Measurements from ENCODE around the gene ACADVL. TPM values are rescaled to one million over a fixed set of nuclear protein-coding genes. Genes with fewer than 3 reads are reported as not detected.

Gene ACADVL
- total RNA-seq, 6 experiments from 2014 or later, result 640 to 1,849 (median 1,071) TPM

- Histone ChIP-seq H3K27me3 (no peaks in the 10 kb centered on the region), H3K36me3 (peaks cover 3 to 16% (median 8%) of the 10 kb centered on the region in 4 donors), H3K27ac (peak overlapping the region; percentile 44 to 82 (median 75)), H3K9me3 (no peaks in the 10 kb centered on the region), H3K4me3 (peak overlapping the region; percentile 94 to 96 (median 94)), H3K4me1 (peaks cover 0 to 34% (median 11%) of the 10 kb centered on the region in 4 donors)
- WGBS (ENCODE audit: insufficient coverage, low coverage, low lambda C conversion rate, missing lambda C conversion rate), result 0% methylated on average over 19 of the region's 73 CpGs
- ATAC-seq (peak; percentile 10 to 17 (median 14)), DNase-seq (peak; percentile 89 to 92 (median 89))
- intact Hi-C loops (cut with DNase I), result no loop called here
- TF ChIP-seq POLR2A (IDR thresholded peaks at IDR 0.05) (no peak), CTCF (IDR thresholded peaks at IDR 0.05) (no peak)
These were observed 18.2 kb downstream of the ACADVL start for GRCh38 chr17:7237761-7238419.

GRCh38 chr17:7238420-7239090, 18.8 kb downstream of the ACADVL start:
- Histone ChIP-seq H3K9me3 (no peaks in the 10 kb centered on the region), H3K4me1 (peaks cover 0 to 31% (median 11%) of the 10 kb centered on the region in 4 donors), H3K36me3 (peaks cover 3 to 16% (median 8%) of the 10 kb centered on the region in 4 donors), H3K27ac (peak overlapping the region; percentile 75 to 93 (median 82)), H3K4me3 (peak overlapping the region; percentile 94 to 96 (median 94)), H3K27me3 (no peaks in the 10 kb centered on the region)
- DNase-seq (peak in 1 of 3 donors; percentile 47), ATAC-seq (no peak)
- TF ChIP-seq POLR2A (IDR thresholded peaks at IDR 0.05) (no peak), CTCF (IDR thresholded peaks at IDR 0.05) (no peak)
- intact Hi-C loops (cut with DNase I), result no loop called here
- WGBS (ENCODE audit: insufficient coverage, low coverage, low lambda C conversion rate, missing lambda C conversion rate), result under 1% methylated on average over 38 of the region's 39 CpGs

GRCh38 chr17:7239091-7240027, 19.6 kb downstream of the ACADVL start, which contains the start of gene PHF23:
TSS of gene PHF23 (minus strand) at chr17:7239457. CDS start at chr17:7239279, 178 bp downstream.
- 1% methylated on average over 40 of the region's 72 CpGs for WGBS (ENCODE audit: insufficient coverage, low coverage, low lambda C conversion rate, missing lambda C conversion rate)
- peak; percentile 99 to 100 (median 100) for DNase-seq
- H3K4me1 ChIP-seq, result peaks cover 0 to 32% (median 11%) of the 10 kb centered on the region in 4 donors
- intact Hi-C loops (cut with DNase I), result no loop called here
- H3K27me3 ChIP-seq, result no peaks in the 10 kb centered on the region
- peak within 1 kb of the TSS; percentile 75 to 99 (median 93) for H3K27ac ChIP-seq
- peak within 1 kb of the TSS; percentile 94 to 96 (median 94) for H3K4me3 ChIP-seq
- no peaks in the 10 kb centered on the region for H3K9me3 ChIP-seq
- peaks cover 4 to 18% (median 10%) of the 10 kb centered on the region in 4 donors for H3K36me3 ChIP-seq
- peak; percentile 66 to 84 (median 74) for ATAC-seq
- TF ChIP-seq CTCF (IDR thresholded peaks at IDR 0.05) (peak in 1 of 4 donors; percentile 38), POLR2A (IDR thresholded peaks at IDR 0.05) (peak; percentile 53)

- peak overlapping the region in 2 of 3 donors; percentile 24 to 84 for H3K4me3 ChIP-seq
- ATAC-seq (no peak), DNase-seq (no peak)
- no peaks in the 10 kb centered on the region for H3K9me3 ChIP-seq
- peak overlapping the region in 2 of 3 donors; percentile 43 to 99 for H3K27ac ChIP-seq
- H3K27me3 ChIP-seq, result no peaks in the 10 kb centered on the region
- intact Hi-C loops (cut with DNase I), result no loop called here
- H3K36me3 ChIP-seq, result peaks cover 5 to 28% (median 13%) of the 10 kb centered on the region in 4 donors
- 63% methylated on average over 4 of the region's 4 CpGs for WGBS (ENCODE audit: insufficient coverage, low coverage, low lambda C conversion rate, missing lambda C conversion rate)
- no peak for TF ChIP-seq CTCF (IDR thresholded peaks at IDR 0.05)
- no peak for TF ChIP-seq POLR2A (IDR thresholded peaks at IDR 0.05)
- peaks cover 0 to 27% (median 8%) of the 10 kb centered on the region in 4 donors for H3K4me1 ChIP-seq
These were observed 20.6 kb downstream of the ACADVL start for GRCh38 chr17:7240375-7240774.

Data from right lobe of liver (tissue), 6 donors.